Naive thymus-derived CD8-positive, alpha-beta T cell (primary cell): ENCODE data around the gene ELL2. TPM values are rescaled to one million over a fixed set of nuclear protein-coding genes. Genes with fewer than 3 reads are reported as not detected.
A peak's percentile ranks its signal among the peaks of the same experiment; 100 is the strongest.
"Not testable (repeated sequence)": the region's sequence is repeated elsewhere in the genome, so short reads cannot be mapped to it uniquely, and the experiment has no call there.

Source experiments
- ATAC-seq, 2 donors: fragments of 150-1000 bp; cut with Tn5 transposase in 1 of 2; sonication (Bioruptor Pico), chemical (Tn5 transposase) in 1 of 2; 1 replicate in 1 of 2; 2 replicates in 1 of 2; pipeline ENCODE4 v1.10.0; 2021; ENCODE audit warnings: mild to moderate bottlenecking in 2 of 2, moderate library complexity in 2 of 2
- POLR2A ChIA-PET: fragments of 350-600 bp; sonication (Branson Sonifier 250); formaldehyde crosslinking; loops from one replicate; lab custom pipeline; 2021; ENCODE audit warnings: antibody characterized with exemption; lab: Charles Lee
- DNase-seq, 10 donors: peaks; one replicate each; pipeline versions ENCODE4 v3.0.0 to v3.0.0-alpha.2; 2020 to 2022
- H3K27ac Mint-ChIP-seq, 10 donors: one replicate each; pipeline ENCODE4 v1.8.0; 2020 to 2022; ENCODE audit warnings: mild to moderate bottlenecking in 10 of 10, mixed read lengths in 10 of 10, moderate library complexity in 4 of 10, inconsistent platforms in 1 of 10
- H3K27me3 Mint-ChIP-seq, 5 donors: one replicate each; pipeline ENCODE4 v1.8.0; 2021 to 2022; ENCODE audit warnings: mixed read lengths in 5 of 5
- H3K36me3 Mint-ChIP-seq, 3 donors: one replicate each; pipeline ENCODE4 v1.8.0; 2020 to 2022; ENCODE audit warnings: mixed read lengths in 3 of 3, mild to moderate bottlenecking in 2 of 3, inconsistent platforms in 1 of 3
- H3K4me1 Mint-ChIP-seq, 4 donors: one replicate each; pipeline ENCODE4 v1.8.0; 2021 to 2022; ENCODE audit warnings: mixed read lengths in 4 of 4
- H3K4me3 Mint-ChIP-seq, 10 donors: one replicate each; pipeline ENCODE4 v1.8.0; 2020 to 2022; ENCODE audit warnings: mild to moderate bottlenecking in 10 of 10, mixed read lengths in 10 of 10, moderate library complexity in 6 of 10, inconsistent platforms in 1 of 10
- H3K9me3 Mint-ChIP-seq, 9 donors: one replicate each; pipeline ENCODE4 v1.8.0; 2020 to 2022; ENCODE audit warnings: mixed read lengths in 9 of 9, mild to moderate bottlenecking in 3 of 9, inconsistent platforms in 1 of 9, moderate library complexity in 1 of 9
- polyA plus RNA-seq, 3 donors: library from polyadenylated mRNA; unstranded; fragments of 300-500 nt; fragmentation: Illumina TruSeq; gene quantifications; one replicate each; pipeline ENCODE4 v1.2.3, GENCODE V29; 2021
- total RNA-seq, 8 experiments: library from RNA in 2 of 8; stranded (reverse) in 2 of 8; gene quantifications; one replicate each; pipeline ENCODE4 v1.2.3 and lab custom pipeline; 2021 to 2026

The ELL2 gene
- total and polyA plus RNA-seq, 5 experiments from 2014 or later = 1.8 to 13.8 (median 3.1) TPM

- Mint-ChIP-seq H3K4me3 (no peak overlapping the region), H3K4me1 (peaks cover 0 to 11% (median 3%) of the 10 kb centered on the region in 4 donors), H3K36me3 (peaks cover 0 to 10% (median 4%) of the 10 kb centered on the region in 3 donors), H3K27me3 (no peaks in the 10 kb centered on the region), H3K9me3 (no peaks in the 10 kb centered on the region), H3K27ac (no peak overlapping the region)
- no peak for ATAC-seq
- DNase-seq = no peak
- POLR2A ChIA-PET = no interaction called here
These were observed 30.4 kb downstream of the ELL2 start for GRCh38 chr5:95931079-95931833.

- Mint-ChIP-seq H3K4me1 (peaks cover 0 to 8% (median 4%) of the 10 kb centered on the region in 4 donors), H3K9me3 (no peaks in the 10 kb centered on the region), H3K27me3 (no peaks in the 10 kb centered on the region), H3K36me3 (peaks cover 0 to 7% (median 4%) of the 10 kb centered on the region in 3 donors), H3K27ac (no peak overlapping the region), H3K4me3 (no peak overlapping the region)
- no peak for ATAC-seq
- DNase-seq = no peak
- POLR2A ChIA-PET = no interaction called here
These were observed 31.3 kb downstream of the ELL2 start for GRCh38 chr5:95930141-95930930.

- Mint-ChIP-seq H3K9me3 (no peaks in the 10 kb centered on the region), H3K4me1 (peaks cover 0 to 19% (median 3%) of the 10 kb centered on the region in 4 donors), H3K27ac (peak overlapping the region in 2 of 10 donors; percentile 4 to 51)
These were observed 32.9 kb downstream of the ELL2 start for GRCh38 chr5:95928724-95929253.

GRCh38 chr5:95927927-95928723, 33.5 kb downstream of the ELL2 start:
- POLR2A ChIA-PET = no interaction called here
- Mint-ChIP-seq H3K4me1 (peaks cover 0 to 21% (median 4%) of the 10 kb centered on the region in 4 donors), H3K4me3 (no peak overlapping the region), H3K27ac (no peak overlapping the region), H3K36me3 (peaks cover 0 to 7% (median 6%) of the 10 kb centered on the region in 3 donors), H3K9me3 (no peaks in the 10 kb centered on the region), H3K27me3 (no peaks in the 10 kb centered on the region)
- ATAC-seq (no peak), DNase-seq (no peak)

More at GRCh38 chr5:95928724-95929253, 32.9 kb downstream of the ELL2 start:
- no peak for ATAC-seq
- Mint-ChIP-seq H3K27me3 (no peaks in the 10 kb centered on the region), H3K36me3 (peaks cover 0 to 7% (median 4%) of the 10 kb centered on the region in 3 donors), H3K4me3 (no peak overlapping the region)
- DNase-seq = no peak
- POLR2A ChIA-PET = no interaction called here

GRCh38 chr5:95927300-95927699, 34.4 kb downstream of the ELL2 start:
- H3K4me1 Mint-ChIP-seq = peaks cover 0 to 21% (median 4%) of the 10 kb centered on the region in 4 donors
- H3K4me3 Mint-ChIP-seq, ATAC-seq, DNase-seq, H3K27me3 Mint-ChIP-seq, H3K9me3 Mint-ChIP-seq, H3K36me3 Mint-ChIP-seq, H3K27ac Mint-ChIP-seq, POLR2A ChIA-PET: not testable (repeated sequence)

- no peak overlapping the region for H3K4me3 Mint-ChIP-seq
- ATAC-seq (no peak), DNase-seq (no peak)
- H3K27ac Mint-ChIP-seq = no peak overlapping the region
- peaks cover 0 to 21% (median 4%) of the 10 kb centered on the region in 4 donors for H3K4me1 Mint-ChIP-seq
- H3K27me3 Mint-ChIP-seq = no peaks in the 10 kb centered on the region
- H3K9me3 Mint-ChIP-seq = no peaks in the 10 kb centered on the region
- peaks cover 0 to 2% (median 1%) of the 10 kb centered on the region in 3 donors for H3K36me3 Mint-ChIP-seq
- POLR2A ChIA-PET = no interaction called here
These were observed 35.7 kb downstream of the ELL2 start for GRCh38 chr5:95925939-95926338.

- no peaks in the 10 kb centered on the region for H3K27me3 Mint-ChIP-seq
- ATAC-seq (no peak), DNase-seq (no peak)
- POLR2A ChIA-PET = no interaction called here
- peaks cover 0 to 21% (median 4%) of the 10 kb centered on the region in 4 donors for H3K4me1 Mint-ChIP-seq
- H3K4me3 Mint-ChIP-seq = no peak overlapping the region
- H3K36me3 Mint-ChIP-seq = peaks cover 0 to 2% (median 0%) of the 10 kb centered on the region in 3 donors
- H3K9me3 Mint-ChIP-seq = no peaks in the 10 kb centered on the region
- no peak overlapping the region for H3K27ac Mint-ChIP-seq
These were observed 36.3 kb downstream of the ELL2 start for GRCh38 chr5:95925378-95925744.

- Mint-ChIP-seq H3K4me1 (peaks cover 0 to 21% (median 4%) of the 10 kb centered on the region in 4 donors), H3K36me3 (peaks cover 0 to 2% (median 0%) of the 10 kb centered on the region in 3 donors), H3K4me3 (no peak overlapping the region), H3K27me3 (no peaks in the 10 kb centered on the region), H3K27ac (no peak overlapping the region), H3K9me3 (no peaks in the 10 kb centered on the region)
- POLR2A ChIA-PET = no interaction called here
- no peak for ATAC-seq
- no peak for DNase-seq
These were observed 36.8 kb downstream of the ELL2 start for GRCh38 chr5:95924720-95925377.

- peaks cover 0 to 2% (median 0%) of the 10 kb centered on the region in 3 donors for H3K36me3 Mint-ChIP-seq
- no peaks in the 10 kb centered on the region for H3K9me3 Mint-ChIP-seq
- peaks cover 0 to 21% (median 4%) of the 10 kb centered on the region in 4 donors for H3K4me1 Mint-ChIP-seq
- DNase-seq (no peak), ATAC-seq (no peak)
- H3K4me3 Mint-ChIP-seq = no peak overlapping the region
- H3K27ac Mint-ChIP-seq = peak overlapping the region in 1 of 10 donors; percentile 17
- POLR2A ChIA-PET = no interaction called here
- H3K27me3 Mint-ChIP-seq = no peaks in the 10 kb centered on the region
These were observed 37.6 kb downstream of the ELL2 start for GRCh38 chr5:95923918-95924544.

GRCh38 chr5:95922798-95923197, 38.9 kb downstream of the ELL2 start:
- H3K36me3 Mint-ChIP-seq = peaks cover 0 to 2% (median 0%) of the 10 kb centered on the region in 3 donors
- no peak for ATAC-seq
- peak overlapping the region in 1 of 10 donors; percentile 17 for H3K27ac Mint-ChIP-seq
- no peak overlapping the region for H3K4me3 Mint-ChIP-seq
- no peak for DNase-seq
- no peaks in the 10 kb centered on the region for H3K27me3 Mint-ChIP-seq
- peaks cover 3 to 19% (median 4%) of the 10 kb centered on the region in 4 donors for H3K4me1 Mint-ChIP-seq
- H3K9me3 Mint-ChIP-seq = no peaks in the 10 kb centered on the region
- POLR2A ChIA-PET = no interaction called here

- no peaks in the 10 kb centered on the region for H3K27me3 Mint-ChIP-seq
- H3K4me1 Mint-ChIP-seq = peaks cover 1 to 24% (median 6%) of the 10 kb centered on the region in 4 donors
- POLR2A ChIA-PET = no interaction called here
- peaks cover 0 to 2% (median 0%) of the 10 kb centered on the region in 3 donors for H3K36me3 Mint-ChIP-seq
- no peak overlapping the region for H3K4me3 Mint-ChIP-seq
- no peak for DNase-seq
- no peak overlapping the region for H3K27ac Mint-ChIP-seq
- no peak for ATAC-seq
- H3K9me3 Mint-ChIP-seq = no peaks in the 10 kb centered on the region
These were observed 40.1 kb downstream of the ELL2 start for GRCh38 chr5:95921501-95921900.
